Activated CD4-positive, CD25-positive, alpha-beta regulatory T cell (primary cell): ENCODE results near the gene STH.
A peak's percentile ranks its signal among the peaks of the same experiment; 100 is the strongest.

Experiments
- DNase-seq, 4 experiments: peaks; one replicate each; lab custom pipeline; 2025; lab: John Stamatoyannopoulos, UW

STH gene

DNA sequence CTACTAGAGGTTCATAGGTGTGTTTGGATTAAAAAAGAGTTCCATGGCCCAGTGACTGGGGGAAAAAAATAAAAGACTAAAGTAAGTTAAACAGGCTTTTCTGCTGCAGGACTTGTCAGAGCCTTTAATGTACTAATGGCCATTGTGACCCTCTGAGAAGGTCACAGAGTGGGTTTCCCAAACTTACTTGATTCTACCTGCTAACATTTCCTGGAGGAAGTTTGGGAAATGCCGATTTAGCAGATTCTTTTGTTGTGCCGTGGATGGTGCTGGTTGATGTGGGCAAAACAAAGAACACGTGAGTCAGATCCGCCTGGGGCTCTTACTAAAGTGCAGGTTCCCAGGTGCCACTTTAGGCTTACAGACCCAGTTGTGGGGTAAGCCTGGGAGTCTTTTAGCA, 13.6 kb upstream of the STH start:
- DNase-seq: no peak

DNA sequence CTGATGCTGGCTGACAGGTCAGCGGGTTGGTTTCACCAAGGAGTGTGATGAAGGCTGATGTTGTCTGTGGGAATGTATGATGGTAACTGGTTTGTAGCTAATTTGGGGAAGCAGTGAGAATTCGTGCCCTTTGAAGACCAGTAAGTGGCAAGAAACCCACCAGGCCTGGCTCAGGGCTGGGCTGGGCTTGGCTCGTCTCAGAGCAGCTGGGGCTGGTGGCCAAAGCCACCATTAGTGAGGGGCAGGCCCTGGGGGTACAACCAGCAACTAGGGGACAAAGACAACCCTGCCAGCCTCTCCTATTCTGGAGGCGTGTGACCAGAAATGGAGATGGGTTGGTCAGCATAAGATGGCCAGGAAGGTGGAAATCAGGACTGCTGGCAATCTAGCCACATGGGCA, 13.0 kb upstream of the STH start:
- no peak for DNase-seq

DNA sequence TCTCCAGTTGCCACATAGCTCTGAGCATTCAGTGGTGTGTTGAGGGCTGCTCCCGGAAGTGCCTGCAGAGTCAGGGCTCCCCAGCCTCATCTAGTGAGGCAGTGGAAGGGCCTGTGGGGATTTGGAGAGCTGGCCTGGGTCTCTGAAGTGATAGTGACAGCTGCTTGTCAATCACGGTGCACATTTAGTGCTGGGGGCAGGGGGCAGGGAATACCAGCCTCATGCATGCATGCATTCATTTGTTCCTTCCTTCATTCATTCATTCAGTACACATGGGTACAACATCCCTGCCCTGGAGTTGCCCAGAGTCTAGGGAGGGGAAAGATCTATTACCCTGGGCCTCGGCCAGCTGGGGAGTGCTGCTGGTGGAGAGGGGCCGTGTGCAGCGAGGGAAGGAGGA, 11.3 kb upstream of the STH start:
- no peak for DNase-seq

DNA sequence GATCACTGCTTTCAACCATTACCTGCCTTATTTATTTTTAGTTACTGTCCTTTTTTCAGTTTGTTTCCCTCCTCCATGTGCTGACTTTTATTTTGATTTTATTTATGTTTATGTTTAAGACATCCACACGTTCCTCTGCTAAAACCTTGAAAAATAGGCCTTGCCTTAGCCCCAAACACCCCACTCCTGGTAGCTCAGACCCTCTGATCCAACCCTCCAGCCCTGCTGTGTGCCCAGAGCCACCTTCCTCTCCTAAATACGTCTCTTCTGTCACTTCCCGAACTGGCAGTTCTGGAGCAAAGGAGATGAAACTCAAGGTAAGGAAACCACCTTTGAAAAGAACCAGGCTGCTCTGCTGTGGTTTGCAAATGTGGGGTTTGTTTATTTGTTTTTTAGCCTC, 9.3 kb upstream of the STH start:
- no peak for DNase-seq

GRCh38 chr17:45990886-45991285, 8.2 kb upstream of the STH start:
- DNase-seq: no peak

- no peak for DNase-seq
These were observed 7.7 kb upstream of the STH start for GRCh38 chr17:45991341-45991740.

DNA sequence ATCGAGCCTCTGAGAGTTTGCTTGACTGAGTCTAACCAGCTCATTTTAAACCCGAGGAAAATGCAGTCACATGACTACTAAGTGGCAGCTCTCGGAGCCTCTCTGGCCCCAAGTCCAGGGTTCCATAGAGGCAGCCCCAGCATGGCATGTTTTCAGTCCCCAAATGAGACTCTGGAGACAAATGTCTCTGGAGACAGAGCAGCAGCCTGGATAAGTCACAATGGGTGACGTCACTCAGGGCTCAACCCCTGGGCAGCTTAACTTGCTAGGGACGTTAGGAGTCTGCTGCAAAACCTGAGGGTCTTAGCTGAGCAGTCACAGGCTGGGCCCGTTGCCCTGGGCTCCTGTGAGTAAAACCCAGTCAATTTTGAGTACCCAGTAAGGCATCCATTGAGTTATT, 6.9 kb upstream of the STH start:
- DNase-seq: no peak

DNA sequence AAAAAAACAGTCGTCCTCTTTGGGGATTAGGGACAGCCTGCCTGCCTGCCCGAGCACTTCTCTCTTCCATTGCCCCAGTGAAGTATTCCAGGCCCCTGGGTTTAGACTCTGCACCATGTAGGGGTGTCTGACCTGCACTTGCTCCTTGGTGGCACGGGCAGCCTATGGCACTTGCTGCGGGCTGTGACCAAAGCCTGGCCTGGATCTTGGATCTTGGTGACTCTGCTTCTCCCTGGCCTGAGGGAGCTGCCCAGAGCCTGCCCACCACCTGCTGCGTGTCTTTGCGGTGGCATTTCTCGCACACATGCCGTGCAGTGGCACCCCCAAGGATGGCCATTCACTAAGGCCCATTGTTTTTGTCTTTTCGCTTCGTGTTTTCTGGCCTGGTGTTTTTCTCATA, 6.1 kb upstream of the STH start:
- no peak for DNase-seq

GRCh38 chr17:45993962-45994627, 5.0 kb upstream of the STH start:
- no peak for DNase-seq

DNA sequence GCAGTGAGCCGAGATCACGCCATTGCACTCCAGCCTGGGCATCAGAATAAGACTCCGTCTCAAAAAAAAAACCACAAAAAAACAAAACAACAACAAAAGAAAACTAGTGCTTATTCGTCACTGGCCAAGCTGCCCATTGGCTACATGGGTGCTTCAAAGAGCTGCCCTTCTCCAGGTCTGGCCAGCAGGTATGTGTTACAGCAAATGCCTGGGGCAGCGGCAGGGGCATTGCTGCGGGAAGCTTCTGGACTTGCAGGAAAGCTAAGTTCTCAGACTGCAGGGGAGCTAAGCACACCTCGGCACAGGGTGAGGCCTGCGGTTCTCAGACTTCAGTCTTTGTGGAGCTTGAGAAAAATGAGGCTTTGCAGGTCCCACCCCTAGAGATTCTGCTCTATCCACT, 4.1 kb upstream of the STH start:
- no peak for DNase-seq

GRCh38 chr17:45995627-45996270, 3.3 kb upstream of the STH start:
- no peak for DNase-seq

DNA sequence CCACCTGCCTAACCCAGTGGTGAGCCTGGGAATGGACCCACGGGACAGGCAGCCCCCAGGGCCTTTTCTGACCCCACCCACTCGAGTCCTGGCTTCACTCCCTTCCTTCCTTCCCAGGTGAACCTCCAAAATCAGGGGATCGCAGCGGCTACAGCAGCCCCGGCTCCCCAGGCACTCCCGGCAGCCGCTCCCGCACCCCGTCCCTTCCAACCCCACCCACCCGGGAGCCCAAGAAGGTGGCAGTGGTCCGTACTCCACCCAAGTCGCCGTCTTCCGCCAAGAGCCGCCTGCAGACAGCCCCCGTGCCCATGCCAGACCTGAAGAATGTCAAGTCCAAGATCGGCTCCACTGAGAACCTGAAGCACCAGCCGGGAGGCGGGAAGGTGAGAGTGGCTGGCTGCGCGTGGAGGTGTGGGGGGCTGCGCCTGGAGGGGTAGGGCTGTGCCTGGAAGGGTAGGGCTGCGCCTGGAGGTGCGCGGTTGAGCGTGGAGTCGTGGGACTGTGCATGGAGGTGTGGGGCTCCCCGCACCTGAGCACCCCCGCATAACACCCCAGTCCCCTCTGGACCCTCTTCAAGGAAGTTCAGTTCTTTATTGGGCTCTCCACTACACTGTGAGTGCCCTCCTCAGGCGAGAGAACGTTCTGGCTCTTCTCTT, 2.6 kb upstream of the STH start:
- no peak for DNase-seq

GRCh38 chr17:45997166-45997565, 1.9 kb upstream of the STH start:
- DNase-seq: no peak

- no peak for DNase-seq
These were observed 1.4 kb upstream of the STH start for GRCh38 chr17:45997624-45998023.

- DNase-seq: no peak
These were observed 845 bp downstream of the STH start for GRCh38 chr17:45999900-46000290.

DNA sequence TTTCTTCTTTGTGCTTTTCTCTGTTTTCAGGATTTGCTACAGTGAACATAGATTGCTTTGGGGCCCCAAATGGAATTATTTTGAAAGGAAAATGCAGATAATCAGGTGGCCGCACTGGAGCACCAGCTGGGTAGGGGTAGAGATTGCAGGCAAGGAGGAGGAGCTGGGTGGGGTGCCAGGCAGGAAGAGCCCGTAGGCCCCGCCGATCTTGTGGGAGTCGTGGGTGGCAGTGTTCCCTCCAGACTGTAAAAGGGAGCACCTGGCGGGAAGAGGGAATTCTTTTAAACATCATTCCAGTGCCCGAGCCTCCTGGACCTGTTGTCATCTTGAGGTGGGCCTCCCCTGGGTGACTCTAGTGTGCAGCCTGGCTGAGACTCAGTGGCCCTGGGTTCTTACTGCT, 1.2 kb downstream of the STH start:
- DNase-seq: no peak

GRCh38 chr17:46000757-46001156, 1.7 kb downstream of the STH start:
- DNase-seq: no peak

- DNase-seq: no peak
These were observed 2.6 kb downstream of the STH start for GRCh38 chr17:46001390-46002310.

DNA sequence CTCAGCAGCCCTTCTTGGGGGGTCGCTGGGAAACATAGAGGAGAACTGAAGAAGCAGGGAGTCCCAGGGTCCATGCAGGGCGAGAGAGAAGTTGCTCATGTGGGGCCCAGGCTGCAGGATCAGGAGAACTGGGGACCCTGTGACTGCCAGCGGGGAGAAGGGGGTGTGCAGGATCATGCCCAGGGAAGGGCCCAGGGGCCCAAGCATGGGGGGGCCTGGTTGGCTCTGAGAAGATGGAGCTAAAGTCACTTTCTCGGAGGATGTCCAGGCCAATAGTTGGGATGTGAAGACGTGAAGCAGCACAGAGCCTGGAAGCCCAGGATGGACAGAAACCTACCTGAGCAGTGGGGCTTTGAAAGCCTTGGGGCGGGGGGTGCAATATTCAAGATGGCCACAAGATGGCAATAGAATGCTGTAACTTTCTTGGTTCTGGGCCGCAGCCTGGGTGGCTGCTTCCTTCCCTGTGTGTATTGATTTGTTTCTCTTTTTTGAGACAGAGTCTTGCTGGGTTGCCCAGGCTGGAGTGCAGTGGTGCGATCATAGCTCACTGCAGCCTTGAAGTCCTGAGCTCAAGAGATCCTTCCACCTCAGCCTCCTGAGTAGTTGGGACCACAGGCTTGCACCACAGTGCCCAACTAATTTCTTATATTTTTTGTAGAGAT, 3.4 kb downstream of the STH start:
- DNase-seq: peak; percentile 29 to 65 (median 58)

- DNase-seq: no peak
These were observed 3.9 kb downstream of the STH start for GRCh38 chr17:46002973-46003316.

DNA sequence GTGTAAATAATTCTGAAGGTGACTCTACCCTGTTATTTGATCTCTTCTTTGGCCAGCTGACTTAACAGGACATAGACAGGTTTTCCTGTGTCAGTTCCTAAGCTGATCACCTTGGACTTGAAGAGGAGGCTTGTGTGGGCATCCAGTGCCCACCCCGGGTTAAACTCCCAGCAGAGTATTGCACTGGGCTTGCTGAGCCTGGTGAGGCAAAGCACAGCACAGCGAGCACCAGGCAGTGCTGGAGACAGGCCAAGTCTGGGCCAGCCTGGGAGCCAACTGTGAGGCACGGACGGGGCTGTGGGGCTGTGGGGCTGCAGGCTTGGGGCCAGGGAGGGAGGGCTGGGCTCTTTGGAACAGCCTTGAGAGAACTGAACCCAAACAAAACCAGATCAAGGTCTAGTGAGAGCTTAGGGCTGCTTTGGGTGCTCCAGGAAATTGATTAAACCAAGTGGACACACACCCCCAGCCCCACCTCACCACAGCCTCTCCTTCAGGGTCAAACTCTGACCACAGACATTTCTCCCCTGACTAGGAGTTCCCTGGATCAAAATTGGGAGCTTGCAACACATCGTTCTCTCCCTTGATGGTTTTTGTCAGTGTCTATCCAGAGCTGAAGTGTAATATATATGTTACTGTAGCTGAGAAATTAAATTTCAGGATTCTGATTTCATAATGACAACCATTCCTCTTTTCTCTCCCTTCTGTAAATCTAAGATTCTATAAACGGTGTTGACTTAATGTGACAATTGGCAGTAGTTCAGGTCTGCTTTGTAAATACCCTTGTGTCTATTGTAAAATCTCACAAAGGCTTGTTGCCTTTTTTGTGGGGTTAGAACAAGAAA, 5.1 kb downstream of the STH start:
- no peak for DNase-seq
